GM19099 (cell line): ENCODE results near the gene PDCD5.

Experiments
- POLR2A ChIP-seq: IDR thresholded peaks from 3 replicates; pipeline ENCODE4 v1.6.1; 2011; ENCODE audit warnings: low read depth; ENCODE audit not compliant: insufficient read length; ENCODE audit errors: extremely low read depth

The PDCD5 gene

DNA sequence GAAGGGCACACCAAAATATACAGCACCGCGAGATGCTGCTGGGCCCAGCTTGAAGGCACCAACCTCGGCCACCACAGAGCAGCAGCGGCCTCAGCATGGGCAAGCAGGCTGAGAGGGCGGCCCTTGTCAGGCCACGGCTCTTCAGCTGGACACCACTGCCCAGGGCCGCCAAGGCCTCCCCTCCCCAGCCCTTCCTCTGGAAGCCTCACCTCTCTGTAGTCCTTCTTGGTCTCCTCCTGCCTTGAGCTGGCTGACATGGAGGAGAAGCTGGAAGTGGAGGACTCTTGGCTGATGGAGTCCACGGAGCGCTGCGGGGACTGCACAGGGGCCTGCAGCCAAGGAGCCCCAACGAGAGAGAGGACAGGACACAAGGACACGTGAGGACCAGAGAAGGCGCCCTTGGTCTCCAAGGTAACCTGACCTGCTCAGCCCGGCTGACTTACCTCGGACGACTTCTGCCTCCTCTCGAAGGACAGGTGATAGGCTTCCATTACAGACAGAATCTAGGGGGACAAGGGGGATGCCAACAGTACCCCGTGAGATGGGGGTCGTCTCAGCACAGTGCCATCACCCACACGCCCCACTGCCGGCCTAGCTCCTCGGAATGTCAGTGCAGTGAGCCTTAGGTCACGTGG is 38.2 kb downstream of the PDCD5 start:
- no peak for TF ChIP-seq POLR2A

GRCh38 chr19:32622002-32622401 is 41.0 kb downstream of the PDCD5 start:
- TF ChIP-seq POLR2A = no peak

DNA sequence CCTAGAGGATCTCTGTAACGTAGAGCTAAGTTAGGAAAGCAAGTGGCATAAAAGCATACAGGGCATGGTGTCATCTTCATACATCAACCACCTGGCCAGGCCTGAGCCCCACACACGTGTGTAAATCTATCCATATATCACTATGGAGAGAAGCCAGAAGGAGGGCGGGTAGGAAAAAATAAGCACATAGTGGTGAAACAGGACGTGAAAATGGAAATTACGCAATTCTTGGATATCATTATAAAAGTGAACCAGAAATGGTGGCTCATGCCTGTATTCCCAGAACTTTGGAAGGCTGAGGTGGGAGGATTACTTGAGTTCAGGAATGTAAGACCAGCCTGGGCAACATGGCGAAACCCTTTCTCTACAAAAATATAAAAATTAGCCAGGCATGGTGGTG is 43.4 kb downstream of the PDCD5 start:
- no peak for TF ChIP-seq POLR2A

- no peak for TF ChIP-seq POLR2A
These were observed 46.0 kb downstream of the PDCD5 start for GRCh38 chr19:32626969-32627368.

- no peak for TF ChIP-seq POLR2A
These were observed 46.8 kb downstream of the PDCD5 start for GRCh38 chr19:32627714-32628270.

- TF ChIP-seq POLR2A = no peak
These were observed 49.3 kb downstream of the PDCD5 start for GRCh38 chr19:32630338-32630737.

- no peak for TF ChIP-seq POLR2A
These were observed 50.4 kb downstream of the PDCD5 start for GRCh38 chr19:32631381-32631780.
